Suprapubic skin (tissue), 4 donors: ENCODE data around the gene PXYLP1. TPM values are rescaled to one million over a fixed set of nuclear protein-coding genes. Genes with fewer than 3 reads are reported as not detected.
"Not testable (repeated sequence)": the region's sequence is repeated elsewhere in the genome, so short reads cannot be mapped to it uniquely, and the experiment has no call there.

Experiments used
- DNase-seq, 2 donors: peaks; one replicate each; pipeline ENCODE4 v3.0.0-alpha.2; 2019; ENCODE audit warnings: low spot score in 2 of 2
- H3K27ac ChIP-seq: fragments of 200-600 bp; sonication (generic); one replicate; pipeline ENCODE4 v1.5.1; 2019
- H3K27me3 ChIP-seq: fragments of 200-600 bp; sonication (generic); one replicate; pipeline ENCODE4 v1.5.1; 2019
- H3K36me3 ChIP-seq: fragments of 200-600 bp; sonication (generic); one replicate; pipeline ENCODE4 v1.5.1; 2019
- H3K4me1 ChIP-seq: fragments of 200-600 bp; sonication (generic); one replicate; pipeline ENCODE4 v1.5.1; 2019
- H3K4me3 ChIP-seq: fragments of 200-600 bp; sonication (generic); one replicate; pipeline ENCODE4 v1.5.1; 2019; ENCODE audit warnings: mild to moderate bottlenecking
- H3K9me3 ChIP-seq: fragments of 200-600 bp; sonication (generic); one replicate; pipeline ENCODE4 v1.5.1; 2019
- EP300 ChIP-seq: sonication (generic); formaldehyde crosslinking; IDR thresholded peaks from one replicate; pipeline ENCODE4 v1.6.1; 2017; ENCODE audit warnings: antibody characterized with exemption
- POLR2A ChIP-seq, 2 donors: fragments of 450-650 bp; IDR thresholded peaks; one replicate each; pipeline ENCODE4 v1.6.1; 2017; ENCODE audit warnings: antibody characterized with exemption in 2 of 2, mild to moderate bottlenecking in 2 of 2, moderate library complexity in 2 of 2
- POLR2AphosphoS5 ChIP-seq, 3 donors: sonication (generic); formaldehyde crosslinking; IDR thresholded peaks; one replicate each; pipeline ENCODE4 v1.6.1; 2017; ENCODE audit warnings: antibody characterized with exemption in 3 of 3
- whole genome bisulfite sequencing: methylation state at CpG from one replicate; pipeline ENCODE4 v1.1.5; 2018; 5-methylcytosine and 5-hydroxymethylcytosine counted together
- total RNA-seq, 4 donors: library from RNA; depleted of rRNA; stranded (reverse); fragments of >200 nt; gene quantifications; one replicate each; pipeline ENCODE4 v1.1.0, GENCODE V29; 2016
- TF ChIP-seq, protein P1 (sequence below), 2 donors: fragments of 200-600 bp in 1 of 2; fragments of 450-650 bp in 1 of 2; sonication (generic) in 1 of 2; IDR thresholded peaks; one replicate each; pipeline ENCODE4 v1.5.1; 2016 to 2019; ENCODE audit warnings: antibody characterized with exemption in 2 of 2, mild to moderate bottlenecking in 1 of 2, moderate library complexity in 1 of 2

Gene PXYLP1
- total RNA-seq, 4 donors from 2014 or later, result 6.7 to 11.8 (median 9.5) TPM

DNA sequence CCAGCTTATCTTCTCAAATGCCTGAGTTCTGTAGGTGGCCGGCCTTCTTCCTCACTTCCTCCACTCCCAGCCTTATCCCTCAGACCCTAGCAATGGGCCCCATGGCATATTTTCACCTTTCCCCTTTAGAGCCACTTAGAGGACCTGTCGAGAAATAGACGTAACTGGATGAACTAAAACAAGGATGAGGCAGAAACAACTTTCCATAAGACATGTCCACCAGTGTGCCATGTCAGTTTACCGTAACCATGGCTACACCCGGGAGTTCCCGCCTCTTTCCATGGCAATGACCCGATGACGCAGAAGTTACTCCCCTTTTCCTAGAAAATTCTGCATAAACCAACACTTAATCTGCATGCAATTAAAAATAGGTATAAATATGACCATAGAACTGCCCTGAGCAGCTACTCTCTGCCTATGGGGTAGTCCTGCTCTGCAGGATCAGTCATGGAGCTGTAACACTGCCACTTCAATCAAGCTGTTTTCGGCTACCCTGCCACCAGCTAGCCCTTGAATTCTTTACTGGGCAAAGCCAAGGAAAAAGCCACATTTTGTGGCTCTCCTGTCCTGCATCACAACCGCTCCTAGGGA lies 81.6 kb downstream of the PXYLP1 start:
- peaks cover 17% of the 10 kb centered on the region for H3K4me1 ChIP-seq
- TF ChIP-seq POLR2A (IDR thresholded peaks at IDR 0.05), result no peak
- TF ChIP-seq, protein P1, sequence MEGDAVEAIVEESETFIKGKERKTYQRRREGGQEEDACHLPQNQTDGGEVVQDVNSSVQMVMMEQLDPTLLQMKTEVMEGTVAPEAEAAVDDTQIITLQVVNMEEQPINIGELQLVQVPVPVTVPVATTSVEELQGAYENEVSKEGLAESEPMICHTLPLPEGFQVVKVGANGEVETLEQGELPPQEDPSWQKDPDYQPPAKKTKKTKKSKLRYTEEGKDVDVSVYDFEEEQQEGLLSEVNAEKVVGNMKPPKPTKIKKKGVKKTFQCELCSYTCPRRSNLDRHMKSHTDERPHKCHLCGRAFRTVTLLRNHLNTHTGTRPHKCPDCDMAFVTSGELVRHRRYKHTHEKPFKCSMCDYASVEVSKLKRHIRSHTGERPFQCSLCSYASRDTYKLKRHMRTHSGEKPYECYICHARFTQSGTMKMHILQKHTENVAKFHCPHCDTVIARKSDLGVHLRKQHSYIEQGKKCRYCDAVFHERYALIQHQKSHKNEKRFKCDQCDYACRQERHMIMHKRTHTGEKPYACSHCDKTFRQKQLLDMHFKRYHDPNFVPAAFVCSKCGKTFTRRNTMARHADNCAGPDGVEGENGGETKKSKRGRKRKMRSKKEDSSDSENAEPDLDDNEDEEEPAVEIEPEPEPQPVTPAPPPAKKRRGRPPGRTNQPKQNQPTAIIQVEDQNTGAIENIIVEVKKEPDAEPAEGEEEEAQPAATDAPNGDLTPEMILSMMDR (IDR thresholded peaks at IDR 0.05), result no peak
- no peak for TF ChIP-seq POLR2AphosphoS5 (IDR thresholded peaks at IDR 0.05)
- TF ChIP-seq EP300, result no peak
- H3K4me3 ChIP-seq, result no peak overlapping the region
- no peak overlapping the region for H3K27ac ChIP-seq
- no peaks in the 10 kb centered on the region for H3K27me3 ChIP-seq
- WGBS, result 96% methylated on average over 10 of the region's 10 CpGs
- H3K9me3 ChIP-seq, result no peaks in the 10 kb centered on the region
- H3K36me3 ChIP-seq, result no peaks in the 10 kb centered on the region
- no peak for DNase-seq

DNA sequence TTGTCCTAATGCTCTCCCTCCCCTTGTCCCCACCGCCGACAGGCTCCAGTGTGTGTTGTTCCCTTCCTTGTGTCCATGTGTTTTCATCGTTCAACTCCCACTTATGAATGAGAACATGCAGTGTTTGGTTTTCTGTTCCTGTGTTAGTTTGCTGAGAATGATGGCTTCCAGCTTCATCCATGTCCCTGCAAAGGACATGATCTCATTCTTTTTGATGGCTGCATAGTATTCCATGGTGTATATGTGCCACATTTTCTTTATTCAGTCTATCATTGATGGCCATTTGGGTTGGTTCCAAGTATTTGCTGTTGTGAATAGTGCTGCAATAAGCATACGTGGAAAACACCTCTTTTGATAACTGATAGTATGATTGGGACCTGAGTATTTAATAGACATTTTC lies 82.8 kb downstream of the PXYLP1 start:
- H3K27ac ChIP-seq, H3K4me3 ChIP-seq, H3K27me3 ChIP-seq, H3K9me3 ChIP-seq, DNase-seq, H3K36me3 ChIP-seq: not testable (repeated sequence)
- H3K4me1 ChIP-seq, result peaks cover 12% of the 10 kb centered on the region
- 94% methylated on average over 4 of the region's 4 CpGs for WGBS

DNA sequence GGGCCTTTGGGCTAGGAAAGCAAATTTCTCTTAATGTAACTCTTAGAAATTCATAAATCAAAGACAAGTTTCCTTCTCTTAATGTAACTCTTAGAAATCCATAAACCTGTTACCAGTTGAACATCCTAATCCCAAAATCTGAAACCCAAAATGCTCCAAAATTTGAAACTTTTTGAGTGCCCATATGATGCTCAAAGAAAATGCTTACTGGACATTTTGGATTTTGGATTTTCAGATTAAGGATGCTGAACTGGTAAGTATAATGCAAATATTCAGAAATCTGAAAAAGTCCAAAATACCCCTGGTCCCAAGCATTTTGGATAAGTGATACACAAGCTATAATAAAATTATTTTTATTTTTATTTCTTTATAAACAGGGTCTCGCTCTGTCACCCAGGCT lies 85.2 kb downstream of the PXYLP1 start:
- no peak overlapping the region for H3K27ac ChIP-seq
- no peaks in the 10 kb centered on the region for H3K27me3 ChIP-seq
- no peak for DNase-seq
- H3K36me3 ChIP-seq, result no peaks in the 10 kb centered on the region
- no peak overlapping the region for H3K4me3 ChIP-seq
- H3K9me3 ChIP-seq, result no peaks in the 10 kb centered on the region
- H3K4me1 ChIP-seq, result peaks cover 7% of the 10 kb centered on the region
- no peak for TF ChIP-seq POLR2AphosphoS5 (IDR thresholded peaks at IDR 0.05)
- 97% methylated on average over 1 of the region's 1 CpG for WGBS

DNA sequence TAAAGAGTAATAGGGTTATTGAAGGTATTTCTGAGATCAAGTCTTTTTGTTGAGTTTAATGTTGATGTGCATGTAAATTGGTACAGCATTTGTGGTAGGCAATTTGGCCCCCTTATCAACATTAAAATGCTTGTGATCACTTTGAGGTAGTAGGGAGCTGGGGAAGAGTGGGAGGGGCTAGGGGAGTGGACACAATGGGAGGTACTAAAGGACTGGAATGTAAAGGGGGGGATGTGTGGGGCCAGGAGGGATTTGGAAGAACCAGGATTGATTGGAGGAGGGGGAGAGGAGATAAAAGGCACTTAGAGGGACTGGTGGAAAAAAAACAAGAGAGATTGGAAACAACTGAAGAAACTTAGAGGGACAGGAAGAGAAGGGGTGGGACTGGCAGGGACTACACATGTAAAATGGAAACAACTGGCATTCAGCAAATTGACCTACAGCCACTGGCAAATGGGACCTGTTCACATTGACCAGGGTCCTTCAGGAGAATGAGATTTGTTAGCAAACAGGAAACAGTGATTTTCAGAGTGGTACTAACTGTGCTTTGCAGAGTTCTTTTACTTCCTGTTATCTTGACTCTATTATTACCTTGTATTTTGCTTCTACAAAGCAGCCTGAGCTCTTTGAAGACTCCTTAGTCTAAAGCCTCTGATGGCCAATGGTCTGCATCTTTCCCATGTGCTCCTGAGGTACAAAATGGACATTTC lies 88.9 kb downstream of the PXYLP1 start:
- no peaks in the 10 kb centered on the region for H3K4me1 ChIP-seq
- H3K27ac ChIP-seq, result no peak overlapping the region
- no peak for DNase-seq
- H3K4me3 ChIP-seq, result no peak overlapping the region
- no peaks in the 10 kb centered on the region for H3K36me3 ChIP-seq
- H3K27me3 ChIP-seq, result no peaks in the 10 kb centered on the region
- TF ChIP-seq, protein P1 (IDR thresholded peaks at IDR 0.05), result no peak
- no peak for TF ChIP-seq POLR2AphosphoS5 (IDR thresholded peaks at IDR 0.05)
- TF ChIP-seq EP300, result no peak
- TF ChIP-seq POLR2A (IDR thresholded peaks at IDR 0.05), result no peak
- no peaks in the 10 kb centered on the region for H3K9me3 ChIP-seq

DNA sequence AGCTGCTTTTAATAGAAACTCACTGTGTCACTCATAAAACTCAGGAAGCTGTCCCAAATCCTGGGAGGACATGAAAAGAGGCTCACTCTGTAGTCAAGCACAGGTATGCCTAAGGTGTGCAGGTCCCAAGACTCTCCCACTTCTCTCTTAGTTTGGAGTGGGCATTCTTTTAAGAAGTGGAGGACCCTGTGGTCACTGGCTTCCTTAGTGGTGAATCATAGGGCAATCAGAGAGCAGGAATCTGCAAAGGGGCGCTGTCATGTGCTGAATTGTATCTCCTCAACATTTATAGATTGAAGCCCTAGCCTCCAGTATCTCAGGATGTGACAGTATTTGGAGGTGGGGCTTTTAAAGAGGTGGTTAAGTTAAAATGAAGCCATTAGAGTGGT lies 89.5 kb downstream of the PXYLP1 start:
- Histone ChIP-seq H3K4me3 (no peak overlapping the region), H3K9me3 (no peaks in the 10 kb centered on the region), H3K36me3 (no peaks in the 10 kb centered on the region), H3K27me3 (no peaks in the 10 kb centered on the region), H3K4me1 (no peaks in the 10 kb centered on the region), H3K27ac (no peak overlapping the region)
- TF ChIP-seq POLR2A (IDR thresholded peaks at IDR 0.05) (no peak), POLR2AphosphoS5 (IDR thresholded peaks at IDR 0.05) (no peak), EP300 (no peak)
- TF ChIP-seq, protein P1 (IDR thresholded peaks at IDR 0.05), result no peak
- 100% methylated on average over 1 of the region's 1 CpG for WGBS
- no peak for DNase-seq

DNA sequence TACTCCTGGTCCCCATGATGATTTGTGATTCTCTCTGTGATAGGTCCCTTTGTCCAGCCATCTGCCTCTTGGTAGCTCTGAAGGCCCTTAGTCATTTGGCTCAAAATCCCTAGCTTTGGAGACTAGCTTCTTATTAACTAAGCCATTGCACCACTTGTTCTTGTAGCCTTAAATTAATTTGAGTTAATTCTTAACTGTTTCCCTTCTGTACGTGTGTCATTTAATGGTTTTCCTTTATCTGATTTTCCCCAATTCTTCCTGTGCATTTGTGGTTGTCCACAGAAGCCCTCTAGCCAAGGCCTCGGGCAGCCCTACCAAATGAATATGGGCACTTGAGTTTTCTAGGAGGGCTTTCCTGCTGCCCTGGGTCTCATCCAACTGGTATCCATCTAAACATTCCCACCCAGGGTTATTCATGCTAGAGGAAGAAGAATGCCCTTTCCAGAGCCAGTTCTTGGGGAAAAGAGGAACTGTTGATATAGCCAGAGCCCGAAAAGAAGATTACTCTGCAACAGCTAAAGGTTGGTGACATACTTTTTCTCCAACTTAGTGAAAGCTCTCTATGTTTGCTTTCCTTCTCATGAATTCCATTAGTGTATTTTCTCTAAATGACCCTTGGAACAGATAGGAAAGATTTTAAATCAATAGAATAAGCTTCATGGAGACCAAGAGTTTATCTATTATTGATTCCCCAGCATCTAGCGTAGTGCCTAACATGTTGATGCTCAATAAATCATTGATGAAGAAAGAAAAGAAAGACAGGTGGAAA lies 92.5 kb downstream of the PXYLP1 start:
- no peak for DNase-seq
- H3K4me3 ChIP-seq, result no peak overlapping the region
- WGBS, result 87% methylated on average over 4 of the region's 4 CpGs
- H3K4me1 ChIP-seq, result no peaks in the 10 kb centered on the region
- H3K27me3 ChIP-seq, result no peaks in the 10 kb centered on the region
- H3K36me3 ChIP-seq, result no peaks in the 10 kb centered on the region
- no peak overlapping the region for H3K27ac ChIP-seq
- H3K9me3 ChIP-seq, result no peaks in the 10 kb centered on the region
- TF ChIP-seq, protein P1 (IDR thresholded peaks at IDR 0.05), result no peak
- TF ChIP-seq EP300 (no peak), POLR2A (IDR thresholded peaks at IDR 0.05) (no peak), POLR2AphosphoS5 (IDR thresholded peaks at IDR 0.05) (no peak)
